ENCODE data around the gene KLHL2.
A peak's percentile ranks its signal among the peaks of the same experiment; 100 is the strongest.
"Not testable (repeated sequence)": the region's sequence is repeated elsewhere in the genome, so short reads cannot be mapped to it uniquely, and the experiment has no call there.

The KLHL2 gene

DNA sequence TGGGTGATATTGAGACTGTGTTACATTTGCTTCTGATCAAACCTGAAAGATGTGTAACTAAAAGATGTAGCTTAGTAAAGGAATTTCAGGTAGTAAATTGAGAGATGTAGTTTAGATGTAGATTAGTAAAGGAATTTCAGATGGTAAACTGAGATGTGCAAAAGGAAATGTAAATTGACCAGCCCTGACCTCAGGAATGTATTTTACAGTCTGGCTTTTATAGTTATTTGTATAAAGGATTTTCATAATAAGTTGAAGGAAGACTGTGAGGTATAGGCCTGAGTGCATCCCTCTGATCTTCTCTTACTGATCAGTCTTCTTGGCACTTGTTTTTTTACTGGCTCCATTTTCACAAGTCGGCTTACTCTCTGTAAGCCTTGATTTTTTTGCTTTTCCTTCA is 3.2 kb downstream of the KLHL2 start:
- DNase-seq (ENCODE audit: low read depth in 2 of 2), result no peak
- H3K4me3 ChIP-seq (replicated peaks in 1 of 2; ENCODE audit: low read depth in 2 of 2, low read length in 2 of 2), result no peak overlapping the region
- TF ChIP-seq, protein P1, sequence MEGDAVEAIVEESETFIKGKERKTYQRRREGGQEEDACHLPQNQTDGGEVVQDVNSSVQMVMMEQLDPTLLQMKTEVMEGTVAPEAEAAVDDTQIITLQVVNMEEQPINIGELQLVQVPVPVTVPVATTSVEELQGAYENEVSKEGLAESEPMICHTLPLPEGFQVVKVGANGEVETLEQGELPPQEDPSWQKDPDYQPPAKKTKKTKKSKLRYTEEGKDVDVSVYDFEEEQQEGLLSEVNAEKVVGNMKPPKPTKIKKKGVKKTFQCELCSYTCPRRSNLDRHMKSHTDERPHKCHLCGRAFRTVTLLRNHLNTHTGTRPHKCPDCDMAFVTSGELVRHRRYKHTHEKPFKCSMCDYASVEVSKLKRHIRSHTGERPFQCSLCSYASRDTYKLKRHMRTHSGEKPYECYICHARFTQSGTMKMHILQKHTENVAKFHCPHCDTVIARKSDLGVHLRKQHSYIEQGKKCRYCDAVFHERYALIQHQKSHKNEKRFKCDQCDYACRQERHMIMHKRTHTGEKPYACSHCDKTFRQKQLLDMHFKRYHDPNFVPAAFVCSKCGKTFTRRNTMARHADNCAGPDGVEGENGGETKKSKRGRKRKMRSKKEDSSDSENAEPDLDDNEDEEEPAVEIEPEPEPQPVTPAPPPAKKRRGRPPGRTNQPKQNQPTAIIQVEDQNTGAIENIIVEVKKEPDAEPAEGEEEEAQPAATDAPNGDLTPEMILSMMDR (IDR thresholded peaks at IDR 0.05; ENCODE audit: low read depth, low read length), result no peak

DNA sequence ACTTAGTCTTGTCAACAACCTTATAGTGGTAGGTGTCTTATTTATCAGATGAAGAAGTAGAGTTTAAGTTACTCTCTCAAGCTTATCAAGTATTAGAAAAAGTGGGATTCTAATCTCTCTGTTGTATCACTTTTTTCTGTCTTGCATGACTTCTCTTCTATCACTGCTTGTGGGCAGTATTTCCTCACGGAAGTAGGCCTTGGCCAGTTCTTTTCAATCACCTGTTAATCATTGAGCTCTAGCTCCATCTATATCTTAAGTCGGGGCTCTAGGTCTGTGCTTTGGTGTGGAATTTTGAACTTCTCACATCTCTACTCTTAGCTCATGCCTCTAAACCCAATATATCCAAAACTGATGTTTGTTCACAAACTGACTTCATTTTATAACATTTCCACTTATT is 5.3 kb downstream of the KLHL2 start:
- H3K4me3 ChIP-seq (replicated peaks in 1 of 2; ENCODE audit: low read depth in 2 of 2, low read length in 2 of 2); DNase-seq (ENCODE audit: low read depth in 2 of 2): not testable (repeated sequence)

DNA sequence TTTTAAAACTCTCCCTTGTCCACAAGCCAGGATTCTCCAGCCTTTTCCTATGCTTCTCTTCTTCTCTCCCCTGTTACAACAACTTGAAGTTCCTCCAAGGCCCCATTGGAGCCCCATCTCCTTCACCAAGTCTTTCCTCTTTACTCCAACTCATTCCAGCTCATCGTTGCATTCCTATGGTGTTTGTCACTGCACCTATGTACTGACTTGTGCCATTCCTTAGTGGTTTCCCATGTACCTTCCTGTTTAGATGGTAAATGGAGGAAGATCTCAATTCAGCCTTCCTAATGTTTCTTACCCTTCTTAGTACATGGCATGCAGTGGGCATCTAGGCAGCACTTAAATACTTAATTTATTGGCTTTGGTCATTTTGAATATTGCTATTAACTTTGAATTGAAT is 6.0 kb downstream of the KLHL2 start:
- peak in 1 of 2 donors; percentile 29 for DNase-seq (ENCODE audit: low read depth in 2 of 2)
- not testable (repeated sequence) for H3K4me3 ChIP-seq (replicated peaks in 1 of 2; ENCODE audit: low read depth in 2 of 2, low read length in 2 of 2)

DNA sequence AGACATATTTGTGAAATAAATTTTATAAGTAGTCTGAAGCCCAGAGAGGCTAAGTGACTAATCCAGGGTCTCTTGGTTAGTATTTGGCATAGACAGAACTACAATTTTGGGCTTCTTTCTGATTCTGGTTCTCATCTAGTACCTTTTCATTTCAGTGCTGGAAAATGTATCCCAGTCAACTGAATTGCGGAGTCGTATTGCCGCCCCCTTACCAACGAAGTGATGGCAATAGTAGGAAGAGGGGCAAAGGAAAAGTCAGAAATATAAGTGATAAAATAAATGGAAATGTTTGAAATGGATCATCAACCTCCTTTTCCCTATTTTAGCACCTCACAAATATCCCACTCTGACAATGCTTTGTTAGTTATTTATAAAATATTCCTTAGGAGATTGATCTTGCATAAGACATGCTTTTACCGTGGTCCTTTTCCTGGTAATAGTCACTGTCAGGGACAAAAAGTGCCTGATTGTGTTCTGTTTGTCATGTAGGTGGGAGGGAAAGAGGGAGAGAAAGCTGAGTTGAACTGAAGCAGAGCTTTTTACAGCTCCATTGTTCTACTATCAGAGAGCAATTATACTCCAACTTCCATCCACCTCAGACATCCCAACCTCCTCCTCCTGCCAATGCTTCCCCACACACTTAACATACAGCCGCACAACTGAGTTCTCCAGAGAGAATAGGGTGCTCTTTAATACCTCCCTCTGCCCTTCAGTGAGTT is 6.8 kb downstream of the KLHL2 start:
- DNase-seq (ENCODE audit: low read depth in 2 of 2), result peak in 1 of 2 donors; percentile 9
- H3K4me3 ChIP-seq (replicated peaks in 1 of 2; ENCODE audit: low read depth in 2 of 2, low read length in 2 of 2), result not testable (repeated sequence)

DNA sequence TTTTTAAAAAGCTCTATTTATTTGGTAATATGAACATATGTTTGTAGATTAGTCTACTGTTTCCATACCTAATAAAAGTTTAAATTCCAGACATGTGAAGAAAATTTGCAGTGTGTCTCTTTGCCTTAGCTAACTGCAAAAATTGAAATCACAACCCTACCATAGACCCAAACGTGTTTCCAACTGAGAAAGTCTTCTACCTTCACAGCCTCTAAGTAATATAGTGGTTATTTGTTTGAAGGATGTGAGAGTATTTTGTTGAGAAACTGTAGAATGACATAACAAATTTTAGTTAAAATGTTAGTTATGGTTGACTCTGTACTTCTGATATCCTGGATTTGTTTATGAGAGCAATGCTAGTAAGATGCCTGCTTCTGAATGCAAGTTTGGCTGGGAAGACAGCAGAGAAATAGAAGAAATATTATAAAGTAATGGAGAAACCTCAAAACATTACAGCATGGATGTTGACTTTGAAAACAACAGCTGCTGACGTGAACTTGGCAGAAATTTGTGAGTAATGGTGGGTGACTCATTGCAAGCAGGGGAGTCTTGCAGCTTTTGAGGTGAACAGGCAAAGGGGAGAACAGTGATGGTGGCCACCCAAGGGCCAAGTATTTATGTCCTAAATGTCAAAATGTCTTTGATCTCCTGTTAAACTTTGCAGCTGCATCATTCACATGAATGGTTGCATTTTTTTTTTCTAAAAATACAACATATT is 7.8 kb downstream of the KLHL2 start:
- not testable (repeated sequence) for H3K4me3 ChIP-seq (replicated peaks in 1 of 2; ENCODE audit: low read depth in 2 of 2, low read length in 2 of 2)
- DNase-seq (ENCODE audit: low read depth in 2 of 2), result peak; percentile 74 to 90

DNA sequence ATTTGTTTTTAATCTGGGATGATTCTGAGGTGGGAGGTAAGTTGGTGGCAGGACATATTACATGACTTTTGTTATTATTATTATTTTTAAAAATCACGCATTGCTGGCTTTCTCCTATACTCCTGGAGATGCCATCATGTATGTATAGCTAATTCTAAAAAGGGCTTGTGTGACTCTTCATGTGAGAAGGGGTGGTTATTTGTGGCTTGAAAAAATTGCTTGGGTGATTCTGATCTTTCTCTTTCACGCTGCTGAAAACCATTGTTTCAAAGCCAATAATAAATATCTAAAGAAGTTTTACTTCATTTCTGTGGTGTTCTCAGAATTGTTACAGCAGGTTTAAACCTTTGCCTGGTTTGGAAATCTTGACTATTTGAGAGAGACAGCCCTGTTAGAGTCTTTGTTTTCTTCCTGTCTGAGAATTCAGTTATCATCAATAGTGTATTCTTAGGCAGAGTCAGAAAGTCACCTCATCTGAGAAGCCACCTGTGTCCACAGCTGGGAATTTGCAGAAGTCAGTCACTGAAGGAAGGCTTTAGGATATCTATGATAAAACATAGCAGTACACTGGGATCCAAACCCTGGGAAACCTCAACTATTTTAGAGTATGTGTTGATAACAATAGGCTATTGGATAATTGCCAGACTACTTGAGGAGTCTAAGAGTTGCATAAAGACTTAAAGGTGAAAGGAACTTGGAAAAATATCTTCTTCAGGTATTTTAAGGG is 8.6 kb downstream of the KLHL2 start:
- H3K4me3 ChIP-seq (replicated peaks in 1 of 2; ENCODE audit: low read depth in 2 of 2, low read length in 2 of 2), result not testable (repeated sequence)
- peak; percentile 21 to 31 for DNase-seq (ENCODE audit: low read depth in 2 of 2)

DNA sequence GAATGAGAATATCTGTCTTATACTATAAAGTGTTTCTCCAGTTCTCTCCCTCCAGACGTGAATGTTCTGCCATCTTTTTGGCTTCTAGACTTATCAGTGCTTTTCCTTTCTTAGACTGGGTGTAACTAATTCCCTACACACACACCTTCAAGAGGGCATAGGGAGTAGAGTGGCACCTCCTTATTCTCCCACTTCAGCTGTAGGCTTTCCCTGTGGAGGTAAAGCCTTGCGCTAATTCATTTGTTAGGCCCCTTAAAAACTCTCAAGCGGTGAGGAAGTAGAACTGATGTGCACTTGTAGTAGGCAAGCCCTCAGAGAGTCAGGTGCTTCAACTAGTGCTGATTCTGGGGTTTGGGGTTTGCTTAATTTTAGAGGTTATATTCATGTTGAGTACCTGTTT is 10.0 kb downstream of the KLHL2 start:
- DNase-seq (ENCODE audit: low read depth in 2 of 2), result no peak
- TF ChIP-seq, protein P1 (IDR thresholded peaks at IDR 0.05; ENCODE audit: low read depth, low read length), result no peak
- H3K4me3 ChIP-seq (replicated peaks in 1 of 2; ENCODE audit: low read depth in 2 of 2, low read length in 2 of 2), result no peak overlapping the region

DNA sequence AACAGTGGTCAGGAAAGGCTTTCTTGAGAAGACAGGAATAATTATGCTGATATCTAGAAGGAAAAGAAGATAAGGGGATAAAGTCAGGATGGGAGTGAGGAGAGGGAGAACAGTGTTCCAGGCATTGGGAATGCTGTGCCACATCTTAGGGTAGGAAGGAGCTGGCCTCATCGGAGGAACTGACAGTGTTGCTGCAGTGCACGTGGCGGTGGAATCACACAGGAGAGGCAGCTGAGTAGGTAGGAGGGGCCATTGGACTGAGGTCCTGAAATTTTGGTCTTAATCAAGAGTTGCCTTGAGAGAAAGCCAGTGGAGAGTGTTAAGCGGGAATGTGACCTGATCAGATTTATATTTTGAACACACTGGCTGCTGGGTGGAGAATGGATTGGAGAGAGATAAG is 13.9 kb downstream of the KLHL2 start:
- not testable (repeated sequence) for DNase-seq (ENCODE audit: low read depth in 2 of 2)

DNA sequence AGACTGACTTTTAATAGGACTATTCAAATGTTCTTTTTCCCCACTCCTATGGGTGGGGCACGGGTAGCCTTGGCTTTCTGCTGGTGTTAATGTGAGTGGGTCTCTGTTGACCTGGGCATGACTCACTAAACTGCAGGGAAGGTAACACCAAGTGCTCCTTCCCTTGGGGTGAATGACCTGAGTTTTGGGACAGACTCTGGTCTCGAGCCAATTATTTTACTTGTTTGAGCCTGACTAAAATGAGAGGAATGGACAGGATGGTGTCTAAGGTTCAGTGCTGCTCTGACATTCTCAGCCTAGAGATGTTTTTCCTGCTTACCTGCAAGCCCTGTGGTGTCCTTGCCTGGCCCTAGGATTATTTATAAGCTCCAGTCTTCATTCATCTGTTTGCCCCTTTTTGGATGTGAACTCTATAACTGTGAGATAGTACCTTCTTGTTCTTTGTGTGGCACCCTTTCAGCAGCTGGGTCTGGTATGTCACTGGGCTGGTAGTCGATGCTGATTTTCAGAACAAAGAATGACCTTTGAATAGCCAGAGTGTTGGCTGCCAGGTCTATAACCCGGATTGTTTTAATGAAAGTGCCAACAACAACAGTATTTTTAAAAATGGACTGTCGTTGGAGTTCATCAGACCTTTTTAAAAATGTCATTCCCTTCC is 14.8 kb downstream of the KLHL2 start:
- not testable (repeated sequence) for H3K4me3 ChIP-seq (replicated peaks in 1 of 2; ENCODE audit: low read depth in 2 of 2, low read length in 2 of 2)
- peak in 1 of 2 donors; percentile 41 for DNase-seq (ENCODE audit: low read depth in 2 of 2)

More for the DNA sequence above, 13.9 kb downstream of the KLHL2 start:
- H3K4me3 ChIP-seq (replicated peaks in 1 of 2; ENCODE audit: low read depth in 2 of 2, low read length in 2 of 2), result not testable (repeated sequence)

DNA sequence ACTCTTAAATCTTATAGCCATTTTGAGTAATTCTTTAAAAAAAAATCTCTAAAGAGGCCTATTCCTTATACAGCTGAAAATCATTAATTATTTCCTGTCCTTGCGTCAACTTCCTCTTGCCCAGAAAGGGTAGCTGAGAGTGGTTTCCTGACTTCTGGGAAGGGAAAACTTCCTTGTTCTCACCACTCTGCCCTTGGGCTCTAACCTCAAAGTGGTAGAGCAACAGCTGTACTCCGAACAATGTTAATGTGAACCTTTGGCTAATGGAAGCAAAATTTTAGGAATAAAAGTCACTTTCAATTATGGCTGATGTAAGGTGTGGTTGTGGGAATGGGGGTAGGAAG is 15.3 kb downstream of the KLHL2 start:
- no peak overlapping the region for H3K4me3 ChIP-seq (replicated peaks in 1 of 2; ENCODE audit: low read depth in 2 of 2, low read length in 2 of 2)
- TF ChIP-seq, protein P1 (IDR thresholded peaks at IDR 0.05; ENCODE audit: low read depth, low read length), result no peak
- DNase-seq (ENCODE audit: low read depth in 2 of 2), result peak; percentile 75 to 78

DNA sequence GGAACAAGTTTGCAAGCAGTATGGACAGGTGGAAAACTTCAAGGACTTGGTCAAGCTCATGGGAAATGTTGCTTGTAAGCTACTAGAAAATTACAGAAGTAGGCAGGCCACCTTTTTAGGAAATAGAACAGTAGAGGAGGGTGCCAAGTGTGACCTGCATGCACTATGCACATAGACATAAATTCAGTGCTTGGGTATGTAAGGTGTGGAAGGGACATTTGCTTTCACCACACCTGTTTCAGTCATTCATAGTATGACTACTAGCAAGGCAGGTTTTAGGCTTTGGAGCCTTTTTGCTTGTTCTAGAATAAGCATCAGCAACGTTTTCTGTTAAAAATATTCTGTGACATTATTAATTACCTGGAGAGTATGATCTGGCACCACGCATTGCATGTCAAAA is 20.0 kb downstream of the KLHL2 start:
- H3K4me3 ChIP-seq (replicated peaks in 1 of 2; ENCODE audit: low read depth in 2 of 2, low read length in 2 of 2); DNase-seq (ENCODE audit: low read depth in 2 of 2): not testable (repeated sequence)

DNA sequence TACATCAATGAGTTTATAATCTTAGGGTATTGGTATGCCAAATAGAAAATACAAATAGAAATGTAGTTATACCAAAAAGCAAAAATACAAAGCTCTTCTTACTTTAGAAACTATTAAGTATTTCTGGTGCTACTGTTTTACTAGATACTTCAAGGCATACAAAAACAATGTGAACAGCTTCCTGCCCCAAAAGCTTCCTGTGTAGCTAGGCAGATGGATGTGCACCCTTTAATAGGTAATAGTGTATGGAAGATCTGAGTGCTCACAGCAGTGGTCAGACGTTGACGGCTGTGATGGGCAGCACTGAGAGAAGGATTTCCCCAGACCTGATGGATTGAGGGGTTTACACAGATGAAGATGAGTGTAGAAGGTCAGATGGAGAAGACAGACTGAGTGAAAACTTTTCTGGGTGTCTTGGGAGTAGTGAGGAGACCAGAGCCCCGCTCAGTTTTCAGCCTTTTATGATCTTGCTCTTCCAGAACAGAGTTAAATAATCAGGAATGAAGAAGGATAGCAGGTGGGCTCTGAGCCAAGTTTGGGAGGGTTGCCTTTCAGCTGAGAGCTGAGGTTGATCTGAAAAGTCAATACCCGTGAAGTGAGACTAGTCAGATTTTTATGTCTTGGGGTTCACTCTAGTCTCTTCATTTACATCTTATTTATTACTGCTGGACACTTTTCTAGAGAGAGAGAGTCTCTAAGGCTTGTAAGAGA is 22.3 kb downstream of the KLHL2 start:
- H3K4me3 ChIP-seq (replicated peaks in 1 of 2; ENCODE audit: low read depth in 2 of 2, low read length in 2 of 2), result not testable (repeated sequence)
- DNase-seq (ENCODE audit: low read depth in 2 of 2), result peak in 1 of 2 donors; percentile 5

DNA sequence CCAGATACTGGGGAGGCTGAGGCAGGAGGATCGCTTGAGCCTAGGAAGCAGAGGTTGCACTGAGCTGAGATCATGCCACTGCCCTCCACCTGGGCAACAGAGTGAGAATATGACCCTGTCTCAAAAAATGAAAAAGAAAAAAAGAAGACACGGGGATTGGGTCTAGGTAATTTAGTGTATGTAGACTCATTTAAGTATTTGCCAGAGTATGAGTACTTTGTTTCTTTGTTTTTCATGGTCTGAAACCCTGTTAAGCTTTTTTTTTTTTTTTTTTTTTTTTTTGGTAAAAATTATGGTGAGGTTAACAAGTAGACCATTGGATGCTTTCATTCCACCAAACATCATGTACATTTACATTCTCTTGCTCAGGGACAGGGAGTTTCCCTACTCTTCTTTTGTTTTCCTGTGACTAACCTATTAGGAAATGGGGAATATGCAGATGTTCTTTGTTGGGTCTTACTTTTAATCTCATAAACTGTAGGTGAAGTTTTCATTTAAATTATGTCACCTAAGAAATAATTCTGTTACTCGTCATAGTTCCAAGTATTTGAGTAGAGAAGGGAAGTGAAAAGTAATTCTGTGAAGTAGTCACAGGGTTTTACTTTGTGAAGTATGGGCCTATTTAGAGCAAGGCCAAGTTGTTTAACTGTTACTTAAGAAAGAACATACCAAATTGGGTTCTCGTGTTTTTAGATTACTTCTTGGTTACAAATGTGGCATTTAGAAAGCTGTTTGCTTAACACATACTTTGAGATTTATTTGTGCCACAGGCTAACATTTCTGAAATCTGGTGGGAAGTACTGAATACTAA is 25.5 kb downstream of the KLHL2 start:
- not testable (repeated sequence) for H3K4me3 ChIP-seq (replicated peaks in 1 of 2; ENCODE audit: low read depth in 2 of 2, low read length in 2 of 2); DNase-seq (ENCODE audit: low read depth in 2 of 2)
